Gastroesophageal sphincter (tissue), 3 donors: ENCODE data around the gene SIPA1L2.

ENCODE experiments used
- CTCF ChIP-seq, 4 experiments: fragments of 200-600 bp in 2 of 4; fragments of 450-650 bp in 2 of 4; sonication (generic) in 1 of 4; IDR thresholded peaks; one replicate each; pipeline ENCODE4 v1.5.1; 2017 to 2019; ENCODE audit warnings: antibody characterized with exemption in 4 of 4, mild to moderate bottlenecking in 2 of 4, moderate library complexity in 2 of 4
- EP300 ChIP-seq: sonication (generic); formaldehyde crosslinking; IDR thresholded peaks from one replicate; pipeline ENCODE4 v1.6.1; 2017; ENCODE audit warnings: antibody characterized with exemption, mild to moderate bottlenecking
- POLR2A ChIP-seq, 2 donors: fragments of 450-650 bp; IDR thresholded peaks; one replicate each; pipeline ENCODE4 v1.6.1; 2017; ENCODE audit warnings: antibody characterized with exemption in 2 of 2, mild to moderate bottlenecking in 2 of 2, moderate library complexity in 1 of 2

- TF ChIP-seq EP300 (no peak), POLR2A (IDR thresholded peaks at IDR 0.05) (no peak), CTCF (IDR thresholded peaks at IDR 0.05) (no peak)
Measured at GRCh38 chr1:232596666-232597303, 33.1 kb downstream of the SIPA1L2 start.
